HG03280 (cell line): ENCODE measurements around the gene ZKSCAN2.

Experiments
- ATAC-seq: cut with Tn5 transposase; IDR thresholded peaks from one replicate; pipeline ENCODE4 v1.9.1; 2021; ENCODE audit warnings: mild to moderate bottlenecking, moderate library complexity; ENCODE audit not compliant: unreplicated experiment

ZKSCAN2 gene

DNA sequence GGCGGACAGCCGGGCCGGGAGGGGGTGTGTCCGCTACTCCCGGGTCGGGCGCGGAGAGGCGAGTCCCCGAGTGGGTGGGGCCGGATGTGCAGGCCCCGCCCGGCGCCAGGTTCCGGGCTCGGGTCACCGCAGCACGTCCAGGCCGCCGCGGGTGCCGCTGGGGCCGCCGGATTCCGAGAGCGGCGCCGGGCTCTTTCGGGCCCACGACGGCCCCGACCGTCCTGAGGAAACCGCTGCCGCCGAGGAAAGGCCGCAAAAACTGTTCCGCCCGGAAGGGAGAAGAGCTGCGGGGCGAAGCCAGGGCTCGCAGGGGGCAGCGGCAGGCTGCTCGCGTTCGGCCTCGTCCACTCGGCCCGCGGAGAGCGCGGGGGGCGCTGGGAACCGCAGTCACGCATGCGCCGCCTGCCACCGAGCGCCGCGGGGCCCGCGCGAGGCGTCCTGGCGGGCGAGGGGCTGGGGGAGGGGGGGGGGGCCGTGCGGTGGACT is at the start of gene ZKSCAN2:
TSS of gene ZKSCAN2 (minus strand) at position 376 of the 486 bp plus-strand sequence. CDS start 718 bp downstream, outside the sequence.
- ATAC-seq = peak; percentile 88

DNA sequence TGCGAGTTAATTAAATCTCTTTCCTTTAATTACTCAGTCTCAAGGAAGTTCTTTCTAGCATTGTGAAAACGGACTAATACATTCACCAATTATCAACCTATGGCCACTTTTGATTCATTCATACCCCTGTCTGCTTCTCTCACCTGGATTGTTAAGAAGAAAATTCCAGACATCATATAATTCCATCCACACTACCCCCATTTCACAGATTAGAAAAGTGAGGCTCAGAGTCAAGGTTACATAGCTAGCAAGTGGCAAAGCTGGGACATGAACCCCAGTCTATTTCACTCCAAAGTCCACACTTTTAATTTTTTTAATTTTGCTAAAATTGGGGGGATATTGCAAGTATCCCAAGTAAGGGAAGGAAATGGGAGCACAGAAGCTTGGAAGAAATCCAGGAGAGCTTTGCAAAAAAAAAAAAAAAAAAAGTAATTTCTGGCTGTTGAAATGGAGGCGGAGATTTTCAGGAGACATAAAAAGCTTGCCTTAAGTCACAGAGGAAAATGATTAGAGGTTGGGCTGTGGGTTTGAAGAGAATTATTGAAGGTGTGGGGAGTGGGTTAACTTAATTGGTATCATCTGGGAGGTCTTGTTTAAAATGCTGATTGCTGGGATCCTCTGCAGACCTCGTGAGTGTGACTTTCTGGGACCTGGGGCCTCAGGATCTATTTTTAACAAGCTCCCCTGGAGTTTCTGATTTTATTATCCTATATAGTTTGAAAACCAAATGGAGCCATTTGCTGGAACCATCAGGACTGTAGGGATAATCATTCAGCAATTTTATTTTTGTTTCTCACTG is 42.3 kb upstream of the ZKSCAN2 start:
- no peak for ATAC-seq

DNA sequence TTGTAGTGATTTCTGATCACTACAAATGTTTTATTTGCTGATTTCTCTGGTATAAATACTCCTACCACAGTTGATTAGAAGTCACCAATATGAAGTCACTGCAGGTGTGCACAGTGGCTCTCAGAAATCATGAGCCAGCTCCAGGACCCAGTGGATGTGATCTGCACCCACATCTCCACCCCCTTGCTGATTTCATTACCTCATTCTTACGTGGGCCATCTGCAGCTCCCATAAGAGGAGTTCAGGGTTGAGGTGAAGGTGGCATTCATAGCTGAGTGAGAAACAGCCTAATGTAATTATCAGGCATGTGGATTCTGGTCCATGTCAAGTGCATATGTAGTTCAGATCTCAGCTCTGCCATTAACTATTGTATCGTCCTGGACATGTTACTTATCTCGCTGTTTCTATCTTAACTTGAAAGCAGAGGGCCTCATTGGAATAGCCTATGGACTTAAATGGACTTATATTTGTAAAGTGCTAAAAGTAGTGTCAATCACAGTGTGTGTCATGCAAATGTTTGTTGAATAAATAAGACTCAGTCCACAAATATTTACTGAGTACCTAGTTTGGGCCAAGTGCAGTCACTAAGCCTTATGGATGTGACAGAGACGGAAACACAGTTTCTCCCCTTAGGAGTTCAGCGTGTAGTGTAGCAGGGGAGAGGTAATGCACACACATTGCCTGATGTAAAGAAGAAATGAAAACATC is 40.7 kb upstream of the ZKSCAN2 start:
- no peak for ATAC-seq

DNA sequence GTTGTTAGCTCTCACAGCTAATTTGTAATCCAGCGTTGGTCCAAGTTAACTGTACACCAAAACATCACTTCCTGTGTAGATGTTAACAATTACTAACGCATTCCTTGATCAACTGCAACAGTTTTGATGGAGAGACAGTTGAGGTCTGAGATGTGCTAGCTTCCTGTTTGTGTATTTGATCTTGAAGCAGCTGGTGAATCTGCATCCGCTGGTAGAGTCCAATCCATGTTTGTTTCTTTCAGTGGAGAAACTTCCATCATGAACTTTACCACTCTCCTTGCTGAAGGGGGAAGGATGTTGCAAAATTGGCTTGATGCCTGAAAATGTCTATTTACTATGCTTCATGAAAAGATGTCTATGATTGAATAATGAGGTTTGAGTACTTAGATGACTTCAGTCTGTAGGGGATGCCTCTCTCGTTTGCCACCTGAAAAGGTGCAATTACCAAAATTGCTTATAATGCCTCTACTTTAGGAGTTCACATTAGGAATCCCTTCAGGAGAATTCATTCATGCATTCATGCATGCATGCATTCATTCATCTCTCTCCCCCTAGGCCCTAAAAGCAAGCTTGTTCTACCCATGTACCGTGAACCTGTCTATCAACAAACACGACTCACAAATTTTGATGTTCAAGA is 39.6 kb upstream of the ZKSCAN2 start:
- no peak for ATAC-seq

DNA sequence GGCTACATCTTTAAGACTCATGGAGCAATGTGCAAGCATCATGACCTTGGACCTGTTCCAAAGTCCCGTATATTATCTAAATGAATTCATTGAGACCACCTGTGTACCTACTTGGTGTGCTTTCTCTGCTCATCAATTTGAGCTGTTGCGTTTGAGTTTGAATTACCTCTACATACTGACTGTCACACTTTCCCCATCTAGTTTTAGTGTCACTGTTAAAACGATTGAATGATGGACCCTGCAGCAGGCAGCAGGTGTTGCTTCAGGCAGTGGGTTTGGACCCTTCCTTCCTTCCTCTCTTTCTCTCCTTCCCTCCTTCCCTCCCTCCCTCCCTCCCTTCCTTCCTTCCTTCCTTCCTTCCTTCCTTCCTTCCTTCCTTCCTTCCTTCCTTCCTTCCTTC is 33.9 kb upstream of the ZKSCAN2 start:
- ATAC-seq = no peak

DNA sequence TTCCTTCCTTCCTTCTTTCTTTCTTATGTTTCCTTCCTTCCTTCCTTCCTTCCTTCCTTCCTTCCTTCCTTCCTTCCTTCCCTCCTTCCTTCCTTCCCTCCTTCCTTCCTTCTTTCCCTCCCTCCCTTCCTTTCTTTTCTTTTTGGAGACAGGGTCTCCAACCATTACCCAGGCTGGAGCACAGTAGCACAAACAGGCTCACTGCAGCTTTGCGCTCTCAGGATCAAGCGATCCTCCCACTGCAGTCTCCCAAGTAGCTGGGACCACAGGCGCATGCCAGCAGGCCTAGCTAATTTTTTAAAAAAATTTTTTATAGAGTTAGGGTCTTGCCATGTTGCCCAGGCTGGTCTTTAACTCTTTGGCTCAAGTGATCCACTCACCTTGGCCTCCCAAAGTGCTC is 31.8 kb upstream of the ZKSCAN2 start:
- ATAC-seq = no peak

DNA sequence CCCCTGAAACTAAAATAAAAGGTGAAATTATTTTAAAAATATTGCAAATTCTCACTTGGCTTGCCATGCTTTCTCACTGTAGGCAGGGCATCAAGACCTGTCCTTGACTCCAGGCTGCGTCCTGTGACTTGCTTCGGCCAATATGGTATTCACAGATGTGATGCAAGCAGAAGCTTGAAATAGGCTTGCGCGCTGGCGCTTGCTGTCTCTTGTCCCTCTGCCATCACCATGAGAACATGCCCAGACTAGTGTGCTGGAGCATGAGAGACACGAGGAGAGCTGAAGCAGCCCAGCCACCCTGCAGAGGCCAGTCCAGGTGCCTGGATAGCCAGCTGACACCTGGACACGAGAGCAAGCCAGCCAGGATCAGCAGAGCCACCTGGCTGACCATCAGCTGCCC is 21.8 kb upstream of the ZKSCAN2 start:
- no peak for ATAC-seq

DNA sequence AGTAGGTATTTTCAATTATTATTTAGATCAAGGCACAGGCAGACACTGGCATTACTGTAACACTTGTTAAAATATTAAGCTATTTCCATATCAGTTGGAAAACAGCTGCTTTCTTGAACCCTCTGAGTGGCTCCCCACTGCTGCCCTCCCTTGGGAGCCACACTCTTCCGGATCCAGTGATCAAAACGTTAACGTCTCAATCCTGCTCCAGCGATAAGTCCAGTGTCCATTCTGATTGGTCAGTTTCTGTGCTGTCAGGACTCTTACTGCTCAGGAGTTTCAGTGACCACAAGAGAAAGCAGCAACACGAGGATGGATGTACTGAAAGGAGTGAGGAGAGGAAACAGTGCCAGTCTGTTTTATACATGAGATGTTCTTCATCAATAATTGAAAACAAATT is 13.8 kb upstream of the ZKSCAN2 start:
- no peak for ATAC-seq

DNA sequence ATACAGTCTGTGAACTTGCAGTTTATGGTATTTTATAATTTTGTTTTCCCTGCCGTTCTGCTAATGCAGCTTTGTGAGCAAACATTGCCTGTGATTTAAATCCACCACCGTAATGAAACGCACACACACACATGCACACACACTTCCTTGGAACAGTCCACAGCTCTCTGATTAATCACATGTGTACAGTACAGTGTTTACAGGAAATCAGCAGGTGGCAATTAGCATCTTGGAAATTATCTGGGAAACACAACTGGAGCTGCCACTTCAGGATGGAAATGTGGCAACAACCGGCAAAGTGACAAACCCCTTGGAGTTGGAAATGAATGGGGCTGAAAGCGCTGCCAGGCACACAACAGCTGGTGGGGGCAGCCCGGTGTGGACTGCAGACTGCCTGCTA is 12.9 kb upstream of the ZKSCAN2 start:
- ATAC-seq = no peak

DNA sequence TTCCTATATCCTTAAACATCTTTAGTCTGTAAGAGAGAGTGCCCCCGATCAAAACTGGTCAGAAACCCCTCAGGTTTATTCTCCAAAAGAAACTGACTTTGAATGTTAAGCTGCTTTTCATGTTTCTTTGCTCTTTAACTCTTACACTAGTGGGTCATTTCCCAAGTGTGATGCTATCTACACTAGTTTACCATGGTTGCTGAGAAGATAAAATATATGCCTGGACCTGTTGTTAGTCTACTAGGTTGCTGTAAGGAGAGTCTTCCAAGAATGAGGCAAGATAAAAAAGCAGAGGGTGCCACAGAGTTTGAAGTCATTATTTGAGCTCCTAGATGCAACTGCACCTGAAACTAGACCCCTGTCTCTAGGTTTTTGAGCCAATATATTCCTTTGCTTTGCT is 12.2 kb upstream of the ZKSCAN2 start:
- ATAC-seq = no peak

DNA sequence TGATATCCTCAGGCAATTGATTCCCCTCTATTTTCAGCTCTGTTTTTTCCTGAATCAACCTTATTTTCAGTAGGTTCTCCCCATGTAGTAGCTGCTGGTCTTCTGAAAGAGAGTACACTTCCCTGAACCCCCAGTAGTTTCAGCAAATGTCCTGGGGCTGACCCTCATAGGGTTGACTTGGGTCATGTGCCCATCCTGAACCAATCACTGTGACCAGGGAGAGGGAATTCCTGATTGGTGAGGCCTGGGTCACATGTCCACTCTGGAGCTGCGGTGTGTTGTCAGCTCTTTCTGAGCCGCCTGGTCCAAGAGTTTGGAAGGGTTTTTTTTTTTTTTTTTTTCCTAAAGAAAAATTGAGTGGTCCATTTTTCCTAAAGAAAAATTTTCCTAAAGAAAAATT is 8.3 kb upstream of the ZKSCAN2 start:
- no peak for ATAC-seq

DNA sequence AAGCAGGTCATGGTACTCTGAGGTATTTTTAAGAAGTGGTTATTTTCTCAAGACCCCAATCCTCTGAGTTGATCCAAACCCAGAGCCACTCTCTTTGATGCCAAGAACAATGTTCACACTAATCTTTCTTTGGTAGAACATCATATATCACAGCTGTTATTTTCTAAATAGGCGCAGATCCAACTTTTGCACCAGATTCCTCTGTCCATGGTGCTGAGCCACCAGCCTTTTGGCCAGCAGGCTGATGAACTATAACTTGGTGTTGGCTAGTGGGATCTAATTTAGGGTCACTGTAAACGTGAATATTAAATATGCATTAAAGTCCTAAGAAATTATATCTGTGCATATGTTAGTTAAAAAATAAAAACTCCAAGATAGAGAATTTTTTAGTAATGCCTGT is 7.0 kb upstream of the ZKSCAN2 start:
- ATAC-seq = no peak

DNA sequence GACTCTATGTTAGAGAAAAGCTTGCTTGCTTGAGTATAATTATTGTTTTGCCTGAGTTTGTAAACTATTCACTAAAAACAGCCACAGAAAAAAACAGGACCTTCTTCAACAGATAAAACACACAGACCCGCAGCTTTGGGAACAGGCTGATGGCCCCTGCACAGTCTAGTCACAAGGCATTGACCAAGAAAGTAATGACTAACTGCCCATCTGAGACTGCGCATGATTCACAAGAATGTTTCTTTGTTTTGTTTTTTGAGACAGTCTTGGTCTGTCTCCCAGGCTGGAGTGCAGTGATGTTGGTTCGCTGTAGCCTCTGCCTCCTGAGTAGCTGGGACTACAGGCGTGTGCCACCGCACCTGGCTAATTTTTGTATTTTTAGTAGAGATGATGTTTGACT is 2.8 kb upstream of the ZKSCAN2 start:
- no peak for ATAC-seq

DNA sequence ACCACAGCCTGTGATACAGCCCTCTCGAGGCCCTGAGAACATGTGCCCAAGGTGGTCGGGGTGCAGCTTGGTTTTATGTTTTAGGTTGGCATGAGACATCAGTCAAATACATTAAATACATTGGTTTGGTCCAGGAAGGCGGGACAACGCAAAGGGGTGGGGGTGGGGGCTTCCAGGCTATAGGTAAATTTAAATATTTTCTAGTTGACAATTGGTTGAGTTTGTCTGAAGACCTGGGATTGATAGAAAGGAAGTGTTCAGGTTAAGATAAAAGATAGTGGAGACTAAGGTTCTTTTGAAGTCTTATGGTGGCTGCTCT is 1.2 kb upstream of the ZKSCAN2 start:
- no peak for ATAC-seq

DNA sequence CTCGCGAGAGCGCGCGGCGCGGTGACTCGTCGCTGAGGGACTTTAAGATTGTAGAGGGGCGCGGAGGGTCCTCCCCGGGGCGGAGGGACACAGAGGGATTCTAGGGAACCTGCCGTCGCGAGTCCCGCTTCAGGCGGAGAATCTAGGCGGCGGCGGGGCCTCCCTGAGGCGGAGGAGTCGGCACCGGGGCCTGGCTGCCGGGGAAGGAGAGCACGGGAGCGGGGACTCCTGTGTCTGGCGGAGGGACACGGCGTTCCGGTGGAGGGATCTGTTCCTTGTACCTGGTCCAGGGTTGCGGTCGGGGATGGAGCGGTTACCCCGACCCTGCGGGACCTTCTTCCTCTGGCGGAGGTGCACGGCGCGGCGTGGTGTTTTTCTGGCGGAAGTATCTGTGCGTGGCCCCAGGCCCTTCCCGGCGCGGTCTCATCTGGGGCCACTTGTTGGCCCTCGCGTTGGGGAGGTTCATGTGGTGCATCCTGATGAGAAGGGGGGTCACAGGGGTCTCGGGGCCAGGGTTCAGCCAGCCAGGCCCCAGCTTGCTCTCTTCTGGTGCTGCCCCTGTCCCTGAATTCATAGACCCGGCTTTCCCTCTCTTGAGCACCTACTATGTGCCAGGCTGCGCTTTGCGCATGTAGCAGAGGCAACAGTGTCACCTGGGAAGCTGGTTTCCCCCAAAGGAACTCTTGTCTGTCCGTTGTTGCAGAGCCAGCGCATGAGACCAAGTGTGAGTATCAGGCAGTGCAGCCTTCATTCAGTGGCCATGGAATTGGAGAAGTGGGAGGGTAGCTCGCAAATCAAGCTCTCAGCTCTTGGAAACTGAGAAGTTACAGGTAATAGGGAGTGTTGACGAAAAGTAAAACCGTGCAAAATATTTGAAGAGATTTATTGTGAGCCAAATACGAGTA is 563 bp upstream of the ZKSCAN2 start:
- ATAC-seq = peak; percentile 41

DNA sequence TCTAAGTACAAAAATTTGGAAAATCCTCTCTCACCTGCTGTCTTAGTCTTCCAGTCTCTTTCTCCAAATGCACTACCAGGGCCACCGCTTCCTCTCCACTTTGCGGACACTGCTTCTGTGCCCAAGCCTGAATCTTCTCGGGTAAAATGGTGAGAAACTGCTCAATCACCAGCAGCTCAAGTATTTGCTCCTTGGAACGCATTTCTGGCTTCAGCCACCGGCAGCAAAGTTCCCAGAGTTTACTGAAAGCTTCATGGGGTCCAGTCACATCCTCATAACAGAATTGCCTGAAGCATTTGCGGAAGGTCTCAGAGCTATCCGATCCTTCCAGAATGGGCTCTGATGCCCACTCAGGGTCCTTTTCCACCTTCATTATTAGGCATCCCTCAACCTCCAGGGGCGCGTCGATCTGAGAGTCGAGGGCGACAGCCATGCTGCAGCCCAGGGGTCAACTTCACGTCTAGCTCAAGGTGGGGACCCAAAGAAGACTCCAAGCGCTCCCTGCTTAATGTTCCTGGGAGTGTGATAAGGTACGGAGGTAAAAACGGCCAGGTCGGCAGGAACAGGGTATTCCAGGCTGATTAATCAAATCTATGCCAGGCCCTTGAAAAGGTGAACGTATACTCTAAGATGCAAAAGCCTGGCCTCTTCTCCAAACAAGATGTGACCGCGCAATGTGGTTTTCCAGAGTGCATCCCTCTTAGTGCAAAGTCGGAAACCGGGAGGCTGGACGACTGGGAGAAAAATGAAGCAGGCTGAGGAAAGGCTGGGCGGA is 763 bp downstream of the ZKSCAN2 start:
- ATAC-seq = no peak

DNA sequence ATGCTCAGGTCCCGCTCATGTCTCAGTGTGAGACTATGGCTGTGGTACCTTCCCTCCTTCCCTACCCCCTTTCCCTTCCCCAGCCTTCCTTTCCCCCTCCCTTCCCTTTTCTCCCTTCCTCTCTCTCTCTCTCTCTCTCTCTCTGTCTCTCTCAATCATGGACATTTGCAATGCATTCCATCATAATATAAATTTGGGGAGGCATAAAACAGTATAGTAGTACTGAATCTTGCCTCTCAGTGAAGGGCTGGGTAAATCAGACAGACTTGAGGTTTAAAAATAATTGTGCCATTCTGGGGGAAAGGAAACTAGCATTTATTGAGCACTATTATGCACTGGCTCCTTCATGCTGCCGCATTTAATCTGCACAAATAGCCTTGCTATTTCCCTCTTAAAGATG is 4.3 kb downstream of the ZKSCAN2 start:
- no peak for ATAC-seq

DNA sequence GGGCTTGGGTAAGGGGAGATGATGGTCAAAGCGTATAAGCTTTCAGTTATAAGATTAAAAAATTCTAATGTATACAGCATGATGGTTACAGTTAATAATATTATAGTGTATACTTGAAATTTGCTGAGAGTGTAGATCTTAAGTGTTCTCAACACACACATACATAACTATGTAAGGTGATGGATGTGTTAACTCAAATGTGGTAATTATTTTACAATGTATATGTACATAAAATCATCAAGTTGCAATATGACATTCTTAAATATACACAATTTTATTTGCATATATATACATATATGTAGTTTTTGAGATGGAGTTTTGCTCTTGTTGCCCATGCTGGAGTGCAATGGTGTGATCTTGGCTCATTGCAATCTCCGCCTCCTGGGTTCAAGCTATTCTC is 7.2 kb downstream of the ZKSCAN2 start:
- ATAC-seq = no peak

DNA sequence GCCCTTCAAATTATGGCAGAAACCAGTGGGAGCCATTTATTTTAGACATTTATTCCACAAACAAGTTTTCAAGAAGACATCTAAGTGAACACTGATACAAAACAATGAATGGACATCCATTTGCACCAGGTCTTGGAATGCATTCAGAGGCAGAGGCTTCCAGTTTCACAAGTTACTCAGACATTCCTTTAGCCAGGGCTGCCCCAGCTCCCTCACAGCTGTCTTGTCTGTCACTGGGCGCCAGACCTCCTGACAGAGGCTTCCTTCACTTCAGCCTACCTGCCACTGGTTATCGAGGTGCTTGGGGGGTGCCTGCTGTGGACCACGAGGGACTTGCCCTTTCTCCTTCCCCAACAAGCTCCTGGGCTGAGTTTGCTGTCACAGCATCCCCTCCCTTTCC is 21.7 kb downstream of the ZKSCAN2 start:
- no peak for ATAC-seq

DNA sequence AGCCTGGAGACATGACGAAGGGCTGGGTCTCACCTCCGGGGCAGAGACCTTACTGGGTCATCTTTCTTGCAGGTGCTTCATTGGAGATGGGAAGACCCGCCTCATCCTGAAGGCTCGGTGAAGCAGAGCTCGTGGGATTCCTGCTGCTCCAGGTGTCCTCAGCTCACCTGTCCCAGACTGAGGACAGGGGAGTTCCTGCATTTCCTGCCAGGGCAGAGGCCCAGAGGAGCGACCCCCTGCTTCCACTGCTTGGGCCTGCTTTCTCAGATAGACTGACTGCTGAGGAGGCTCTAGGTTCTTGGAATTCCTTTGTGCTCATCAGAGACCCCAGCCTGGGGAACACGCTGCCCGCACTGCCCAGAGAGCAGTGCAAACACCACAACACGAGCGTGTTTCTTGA is 29.3 kb downstream of the ZKSCAN2 start:
- ATAC-seq = no peak
